Hepatocyte (in vitro differentiated cells): ENCODE data around the gene DCP2.

Experiments used
- CTCF ChIP-seq: fragments of 200-600 bp; sonication (generic); IDR thresholded peaks from 2 replicates; pipeline ENCODE4 v1.5.1; 2016; ENCODE audit warnings: antibody characterized with exemption, mild to moderate bottlenecking; ENCODE audit not compliant: poor library complexity
- EZH2 ChIP-seq: fragments of 200-600 bp; sonication (generic); IDR thresholded peaks from 2 replicates; pipeline ENCODE4 v1.6.1; 2016; ENCODE audit warnings: antibody characterized with exemption, mild to moderate bottlenecking, borderline replicate concordance

- TF ChIP-seq CTCF: no peak
- no peak for TF ChIP-seq EZH2
Measured at GRCh38 chr5:113039934-113040285, 63.3 kb downstream of the DCP2 start.
